Body of pancreas (tissue), 4 donors: ENCODE measurements around the gene PSTK.

ENCODE experiments used
- CTCF ChIP-seq, 7 experiments: fragments of 450-650 bp in 4 of 7; fragments of 200-600 bp in 3 of 7; sonication (generic) in 3 of 7; IDR thresholded peaks; one replicate each; pipeline ENCODE4 v1.5.1; 2016 to 2019; ENCODE audit warnings: antibody characterized with exemption in 7 of 7
- POLR2A ChIP-seq, 3 donors: fragments of 450-650 bp; IDR thresholded peaks; one replicate each; pipeline ENCODE4 v1.6.1; 2016; ENCODE audit warnings: antibody characterized with exemption in 3 of 3, mild to moderate bottlenecking in 2 of 3

- TF ChIP-seq CTCF (IDR thresholded peaks at IDR 0.05) = no peak
- no peak for TF ChIP-seq POLR2A (IDR thresholded peaks at IDR 0.05)
These were observed 29.1 kb downstream of the PSTK start for GRCh38 chr10:123009105-123009820.
